Transverse colon (tissue), 4 donors: ENCODE results near the gene AGTRAP. TPM values are rescaled to one million over a fixed set of nuclear protein-coding genes. Genes with fewer than 3 reads are reported as not detected.
A peak's percentile ranks its signal among the peaks of the same experiment; 100 is the strongest.

Source experiments
- DNase-seq: peaks from one replicate; pipeline ENCODE4 v3.0.0-alpha.2; 2019
- H3K27ac ChIP-seq, 4 donors: fragments of 200-600 bp; sonication (generic); 2 replicates each; pipeline ENCODE4 v1.5.1; 2016 to 2018; ENCODE audit warnings: inconsistent platforms in 4 of 4
- H3K27me3 ChIP-seq: fragments of 200-600 bp; sonication (generic); 2 replicates; pipeline ENCODE4 v1.5.1; 2017; ENCODE audit warnings: inconsistent platforms
- H3K36me3 ChIP-seq, 4 donors: fragments of 200-600 bp; sonication (generic); 2 replicates each; pipeline ENCODE4 v1.5.1; 2017 to 2019; ENCODE audit warnings: inconsistent platforms in 4 of 4
- H3K4me1 ChIP-seq, 4 donors: fragments of 200-600 bp; sonication (generic); 2 replicates each; pipeline ENCODE4 v1.5.1; 2017 to 2020; ENCODE audit warnings: inconsistent platforms in 4 of 4
- H3K4me3 ChIP-seq, 4 donors: fragments of 200-600 bp; sonication (generic); 1 replicate in 1 of 4; 2 replicates in 3 of 4; pipeline versions ENCODE4 v1.5.1 to v1.6.1; 2017 to 2019; ENCODE audit warnings: inconsistent platforms in 4 of 4
- H3K9me3 ChIP-seq, 2 donors: fragments of 200-600 bp; sonication (generic); 2 replicates each; pipeline ENCODE4 v1.5.1; 2017 to 2019; ENCODE audit warnings: inconsistent platforms in 2 of 2
- EP300 ChIP-seq: sonication (generic); formaldehyde crosslinking; IDR thresholded peaks from one replicate; pipeline ENCODE4 v1.6.1; 2017; ENCODE audit warnings: antibody characterized with exemption, low read depth
- POLR2A ChIP-seq: fragments of 450-650 bp; IDR thresholded peaks from one replicate; pipeline ENCODE4 v1.6.1; 2016; ENCODE audit warnings: antibody characterized with exemption, mild to moderate bottlenecking, moderate library complexity
- POLR2AphosphoS5 ChIP-seq, 3 donors: sonication (generic); formaldehyde crosslinking; IDR thresholded peaks; one replicate each; pipeline ENCODE4 v1.6.1; 2016; ENCODE audit warnings: antibody characterized with exemption in 3 of 3
- WGBS, 2 donors: methylation state at CpG; one replicate each; pipeline ENCODE4 v1.1.5; 2018; ENCODE audit warnings: low coverage in 1 of 2; 5-methylcytosine and 5-hydroxymethylcytosine counted together
- in situ Hi-C, 4 donors: fragments of 200-750 bp; cut with MboI; loops; one replicate each; pipeline versions ENCODE4 v1.15.0 to v1.15.1; 2017; ENCODE audit warnings: low sequenced_read_pairs in 3 of 4, low pct_ligation_motif_present in 1 of 4, low pct_unique_long_range_greater_than_20kb in 1 of 4
- intact Hi-C: fragments of 100-400 bp; cut with DNase I; formaldehyde crosslinking; loops from one replicate; pipeline ENCODE4 v1.15.1; 2023; ENCODE audit warnings: low total_unique reads
- total RNA-seq, 4 donors: library from RNA; depleted of rRNA; stranded (reverse); fragments of >200 nt; gene quantifications; one replicate each; pipeline ENCODE4 v1.1.0, GENCODE V29; 2016
- TF ChIP-seq, protein P1 (sequence below), 5 experiments: fragments of 200-600 bp in 3 of 5; fragments of 450-650 bp in 2 of 5; sonication (generic) in 3 of 5; IDR thresholded peaks; 1 replicate in 2 of 5; 2 replicates in 3 of 5; pipeline ENCODE4 v1.5.1; 2016 to 2017; ENCODE audit warnings: antibody characterized with exemption in 5 of 5, inconsistent platforms in 3 of 5, mild to moderate bottlenecking in 2 of 5, moderate library complexity in 1 of 5

Gene AGTRAP
- total RNA-seq, 4 donors from 2014 or later = 1.2 to 27.0 (median 22.7) TPM

DNA sequence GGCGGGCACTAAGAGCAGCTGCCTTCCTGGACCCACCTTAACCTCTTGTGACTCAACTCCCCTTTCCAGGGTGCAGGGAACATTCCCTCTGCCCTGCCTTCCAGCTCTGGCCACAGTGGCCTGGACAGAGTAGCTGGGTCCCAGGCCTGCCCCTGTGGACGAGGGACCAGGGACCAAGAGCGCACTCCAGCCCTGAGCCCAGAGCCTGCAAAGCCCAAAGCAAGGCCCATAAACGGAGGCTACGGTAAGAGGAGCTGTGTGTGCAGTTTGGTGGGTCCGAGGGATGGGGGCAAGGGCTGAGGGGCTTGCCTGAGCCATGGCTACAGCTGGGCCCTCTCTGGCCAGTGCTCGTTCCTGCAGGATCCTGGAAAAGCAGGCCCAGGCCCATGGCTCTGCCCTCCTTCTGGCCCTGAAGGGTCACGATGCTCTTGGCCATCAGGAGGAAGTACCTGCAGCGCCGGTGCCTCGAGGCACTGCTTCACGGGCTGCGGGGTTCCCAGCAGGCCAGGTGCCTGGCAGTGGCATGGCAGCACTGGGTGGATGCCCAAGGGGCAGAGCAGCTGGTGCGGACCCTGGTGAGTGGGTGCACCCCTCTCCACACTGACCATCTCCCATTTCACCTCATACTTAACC lies 52.0 kb downstream of the AGTRAP start:
- Histone ChIP-seq H3K9me3 (no peaks in the 10 kb centered on the region), H3K36me3 (no peaks in the 10 kb centered on the region), H3K27ac (peak overlapping the region; percentile 82 to 92 (median 84)), H3K4me1 (peaks cover 48 to 66% (median 56%) of the 10 kb centered on the region in 4 donors), H3K27me3 (no peaks in the 10 kb centered on the region), H3K4me3 (no peak overlapping the region)
- intact Hi-C loops = no loop called here
- TF ChIP-seq EP300 = no peak
- no peak for TF ChIP-seq POLR2AphosphoS5 (IDR thresholded peaks at IDR 0.05)
- TF ChIP-seq, protein P1, sequence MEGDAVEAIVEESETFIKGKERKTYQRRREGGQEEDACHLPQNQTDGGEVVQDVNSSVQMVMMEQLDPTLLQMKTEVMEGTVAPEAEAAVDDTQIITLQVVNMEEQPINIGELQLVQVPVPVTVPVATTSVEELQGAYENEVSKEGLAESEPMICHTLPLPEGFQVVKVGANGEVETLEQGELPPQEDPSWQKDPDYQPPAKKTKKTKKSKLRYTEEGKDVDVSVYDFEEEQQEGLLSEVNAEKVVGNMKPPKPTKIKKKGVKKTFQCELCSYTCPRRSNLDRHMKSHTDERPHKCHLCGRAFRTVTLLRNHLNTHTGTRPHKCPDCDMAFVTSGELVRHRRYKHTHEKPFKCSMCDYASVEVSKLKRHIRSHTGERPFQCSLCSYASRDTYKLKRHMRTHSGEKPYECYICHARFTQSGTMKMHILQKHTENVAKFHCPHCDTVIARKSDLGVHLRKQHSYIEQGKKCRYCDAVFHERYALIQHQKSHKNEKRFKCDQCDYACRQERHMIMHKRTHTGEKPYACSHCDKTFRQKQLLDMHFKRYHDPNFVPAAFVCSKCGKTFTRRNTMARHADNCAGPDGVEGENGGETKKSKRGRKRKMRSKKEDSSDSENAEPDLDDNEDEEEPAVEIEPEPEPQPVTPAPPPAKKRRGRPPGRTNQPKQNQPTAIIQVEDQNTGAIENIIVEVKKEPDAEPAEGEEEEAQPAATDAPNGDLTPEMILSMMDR (IDR thresholded peaks at IDR 0.05) = no peak
- no peak for TF ChIP-seq POLR2A
- 44 to 78% methylated on average over 3 to 10 of the region's 14 CpGs for whole genome bisulfite sequencing, 2 donors
- DNase-seq = no peak
- in situ Hi-C loops = no loop called here

DNA sequence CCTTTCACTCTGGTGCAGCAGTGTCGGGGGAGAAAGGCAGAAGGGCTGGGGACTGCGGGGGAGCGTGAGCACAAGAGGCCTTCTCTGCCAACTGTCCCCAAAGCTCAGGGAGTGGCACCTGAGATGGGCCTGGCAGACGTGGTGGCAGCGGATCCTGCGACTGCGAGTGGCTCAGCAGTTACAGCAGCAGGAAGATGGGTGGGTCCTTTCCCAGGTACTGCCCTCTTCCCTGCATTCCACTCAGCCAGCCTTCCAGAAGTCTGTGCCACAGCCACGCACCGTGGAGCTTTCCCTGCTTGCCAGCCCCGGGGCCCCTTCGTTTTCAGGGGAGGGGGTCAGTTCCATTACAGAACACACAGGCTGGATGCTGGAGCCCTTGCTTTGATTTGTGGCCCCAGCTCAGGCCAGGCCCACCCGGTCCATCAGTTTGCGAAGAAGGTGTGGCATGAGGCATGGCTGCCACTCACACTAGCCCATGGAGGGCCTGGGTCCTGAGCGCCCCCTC lies 52.7 kb downstream of the AGTRAP start:
- in situ Hi-C loops (no loop called here), intact Hi-C loops (no loop called here)
- no peaks in the 10 kb centered on the region for H3K9me3 ChIP-seq
- no peaks in the 10 kb centered on the region for H3K27me3 ChIP-seq
- TF ChIP-seq, protein P1 (IDR thresholded peaks at IDR 0.05) = no peak
- no peak for TF ChIP-seq POLR2AphosphoS5 (IDR thresholded peaks at IDR 0.05)
- no peak for TF ChIP-seq EP300
- TF ChIP-seq POLR2A = no peak
- peak overlapping the region; percentile 82 to 92 (median 84) for H3K27ac ChIP-seq
- DNase-seq = no peak
- H3K36me3 ChIP-seq = peaks cover 0 to 2% (median 0%) of the 10 kb centered on the region in 4 donors
- H3K4me3 ChIP-seq = no peak overlapping the region
- 65% methylated on average over 11 of the region's 14 CpGs; no CpG with 5 or more reads in 1 of the 2 donors for WGBS, 2 donors
- peaks cover 48 to 66% (median 56%) of the 10 kb centered on the region in 4 donors for H3K4me1 ChIP-seq

DNA sequence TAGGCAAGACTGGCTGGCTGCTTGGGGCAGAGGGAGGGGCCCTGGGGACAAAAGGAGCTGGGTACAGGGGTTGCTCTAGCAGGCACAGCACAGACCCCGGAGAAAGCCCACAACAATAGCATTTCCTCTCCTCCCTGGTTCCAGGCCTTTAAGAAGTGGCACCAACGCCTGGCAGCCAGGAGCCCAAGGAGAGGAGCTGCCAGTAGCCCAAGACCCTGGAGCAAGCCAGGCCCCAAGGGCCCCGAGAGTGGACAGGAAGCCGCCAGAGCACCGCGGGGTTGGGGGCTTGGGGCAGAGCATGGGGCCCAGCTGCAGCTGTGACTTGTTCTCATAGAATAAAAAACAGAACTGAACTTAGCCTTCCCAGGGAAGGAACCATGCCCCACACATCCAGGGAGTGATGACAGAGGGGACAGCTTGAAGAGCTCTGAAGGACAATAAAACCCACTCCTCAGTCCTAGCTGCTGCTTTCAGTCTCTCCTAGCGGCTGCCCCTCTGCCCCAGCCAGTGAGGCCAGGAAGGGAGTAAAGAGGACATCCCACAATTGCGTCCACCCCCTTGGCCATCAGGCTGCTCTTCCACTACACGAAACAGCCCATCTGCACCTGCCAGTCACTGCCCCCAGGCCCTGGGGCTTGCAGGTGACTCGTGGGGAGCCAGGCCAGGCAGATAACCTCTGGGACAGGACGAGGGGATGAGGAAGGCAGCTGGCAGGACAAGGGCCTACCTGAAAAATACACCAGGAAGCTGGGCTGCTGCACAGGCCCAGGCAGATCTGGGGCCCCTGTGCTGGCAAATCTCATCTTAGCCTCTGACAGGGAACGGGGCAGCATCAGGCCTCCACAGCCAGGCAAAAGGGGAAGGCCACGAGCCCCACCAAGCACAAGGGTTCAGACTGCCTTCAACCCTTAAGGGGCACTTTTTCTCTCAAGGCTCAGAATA lies 53.5 kb downstream of the AGTRAP start:
- H3K27me3 ChIP-seq = no peaks in the 10 kb centered on the region
- peaks cover 48 to 66% (median 56%) of the 10 kb centered on the region in 4 donors for H3K4me1 ChIP-seq
- no peaks in the 10 kb centered on the region for H3K9me3 ChIP-seq
- intact Hi-C loops = no loop called here
- peaks cover 0 to 7% (median 2%) of the 10 kb centered on the region in 4 donors for H3K36me3 ChIP-seq
- TF ChIP-seq POLR2AphosphoS5 (IDR thresholded peaks at IDR 0.05) = no peak
- TF ChIP-seq, protein P1 (IDR thresholded peaks at IDR 0.05) = no peak
- TF ChIP-seq EP300 = no peak
- TF ChIP-seq POLR2A = no peak
- in situ Hi-C loops = no loop called here
- 79 to 83% methylated on average over 1 to 13 of the region's 13 CpGs for WGBS, 2 donors
- no peak overlapping the region for H3K4me3 ChIP-seq
- peak overlapping the region; percentile 82 to 92 (median 84) for H3K27ac ChIP-seq
- no peak for DNase-seq
